Neutrophil (primary cell): Measurements from ENCODE around the gene IL25.

Experiments
- H3K27ac ChIP-seq: fragments of 200-600 bp; sonication (generic); 2 replicates; pipeline ENCODE4 v1.5.1; 2016; ENCODE audit warnings: mild to moderate bottlenecking, moderate library complexity
- H3K27me3 ChIP-seq: fragments of 200-600 bp; sonication (generic); 2 replicates; pipeline ENCODE4 v1.6.0; 2016; ENCODE audit warnings: mild to moderate bottlenecking
- H3K36me3 ChIP-seq: fragments of 200-600 bp; sonication (generic); 2 replicates; pipeline ENCODE4 v1.5.1; 2017
- H3K4me1 ChIP-seq, 2 experiments: fragments of 200-600 bp in 1 of 2; sonication (generic) in 1 of 2; 1 replicate in 1 of 2; 2 replicates in 1 of 2; pipeline versions ENCODE4 v1.5.1 to v1.6.1; 2013 to 2016; ENCODE audit warnings: low read depth in 1 of 2, low read length in 1 of 2, mild to moderate bottlenecking in 1 of 2, moderate library complexity in 1 of 2; ENCODE audit not compliant: control insufficient read depth in 1 of 2, insufficient read depth in 1 of 2
- H3K4me3 ChIP-seq, 2 experiments: fragments of 200-600 bp in 1 of 2; sonication (generic) in 1 of 2; 1 replicate in 1 of 2; 2 replicates in 1 of 2; pipeline ENCODE4 v1.5.1; 2013 to 2016; ENCODE audit warnings: low read depth in 1 of 2, low read length in 1 of 2, mild to moderate bottlenecking in 1 of 2, moderate library complexity in 1 of 2
- H3K9me3 ChIP-seq: fragments of 200-600 bp; sonication (generic); 2 replicates; pipeline ENCODE4 v1.5.1; 2016
- TF ChIP-seq, protein P1 (sequence below): fragments of 200-600 bp; sonication (generic); IDR thresholded peaks from 2 replicates; pipeline ENCODE4 v1.5.1; 2016; ENCODE audit warnings: antibody characterized with exemption

Gene IL25

DNA sequence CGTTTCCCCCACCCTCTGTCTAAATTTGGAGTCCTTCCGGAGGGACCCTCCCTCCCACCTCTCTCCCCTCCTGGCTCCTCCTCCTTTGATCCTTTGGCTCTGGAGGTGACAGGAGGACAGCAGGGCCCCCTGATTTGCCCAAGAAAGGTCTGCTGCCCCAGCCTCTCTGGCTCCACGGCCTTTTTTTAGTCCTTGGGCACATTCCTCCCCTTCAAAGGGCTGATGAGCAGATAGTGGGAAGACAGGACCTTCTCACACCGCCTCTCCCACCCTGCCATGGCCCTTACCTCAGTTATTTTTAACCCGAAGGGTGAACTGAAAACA lies 35.7 kb downstream of the IL25 start:
- no peak overlapping the region for H3K27ac ChIP-seq
- H3K4me1 ChIP-seq: no peaks in the 10 kb centered on the region
- TF ChIP-seq, protein P1, sequence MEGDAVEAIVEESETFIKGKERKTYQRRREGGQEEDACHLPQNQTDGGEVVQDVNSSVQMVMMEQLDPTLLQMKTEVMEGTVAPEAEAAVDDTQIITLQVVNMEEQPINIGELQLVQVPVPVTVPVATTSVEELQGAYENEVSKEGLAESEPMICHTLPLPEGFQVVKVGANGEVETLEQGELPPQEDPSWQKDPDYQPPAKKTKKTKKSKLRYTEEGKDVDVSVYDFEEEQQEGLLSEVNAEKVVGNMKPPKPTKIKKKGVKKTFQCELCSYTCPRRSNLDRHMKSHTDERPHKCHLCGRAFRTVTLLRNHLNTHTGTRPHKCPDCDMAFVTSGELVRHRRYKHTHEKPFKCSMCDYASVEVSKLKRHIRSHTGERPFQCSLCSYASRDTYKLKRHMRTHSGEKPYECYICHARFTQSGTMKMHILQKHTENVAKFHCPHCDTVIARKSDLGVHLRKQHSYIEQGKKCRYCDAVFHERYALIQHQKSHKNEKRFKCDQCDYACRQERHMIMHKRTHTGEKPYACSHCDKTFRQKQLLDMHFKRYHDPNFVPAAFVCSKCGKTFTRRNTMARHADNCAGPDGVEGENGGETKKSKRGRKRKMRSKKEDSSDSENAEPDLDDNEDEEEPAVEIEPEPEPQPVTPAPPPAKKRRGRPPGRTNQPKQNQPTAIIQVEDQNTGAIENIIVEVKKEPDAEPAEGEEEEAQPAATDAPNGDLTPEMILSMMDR: no peak
- H3K9me3 ChIP-seq: no peaks in the 10 kb centered on the region
- H3K36me3 ChIP-seq: no peaks in the 10 kb centered on the region
- no peak overlapping the region for H3K4me3 ChIP-seq
- no peaks in the 10 kb centered on the region for H3K27me3 ChIP-seq

GRCh38 chr14:23409475-23409874 lies 36.9 kb downstream of the IL25 start:
- no peaks in the 10 kb centered on the region for H3K4me1 ChIP-seq

GRCh38 chr14:23409966-23410635 lies 37.5 kb downstream of the IL25 start:
- H3K27ac ChIP-seq: no peak overlapping the region
- H3K4me1 ChIP-seq: no peaks in the 10 kb centered on the region
- no peaks in the 10 kb centered on the region for H3K36me3 ChIP-seq
- no peaks in the 10 kb centered on the region for H3K27me3 ChIP-seq
- TF ChIP-seq, protein P1: no peak
- no peaks in the 10 kb centered on the region for H3K9me3 ChIP-seq
- no peak overlapping the region for H3K4me3 ChIP-seq

More at GRCh38 chr14:23409475-23409874, 36.9 kb downstream of the IL25 start:
- Histone ChIP-seq H3K27me3 (no peaks in the 10 kb centered on the region), H3K9me3 (no peaks in the 10 kb centered on the region), H3K36me3 (no peaks in the 10 kb centered on the region), H3K4me3 (no peak overlapping the region), H3K27ac (no peak overlapping the region)
- TF ChIP-seq, protein P1: no peak

DNA sequence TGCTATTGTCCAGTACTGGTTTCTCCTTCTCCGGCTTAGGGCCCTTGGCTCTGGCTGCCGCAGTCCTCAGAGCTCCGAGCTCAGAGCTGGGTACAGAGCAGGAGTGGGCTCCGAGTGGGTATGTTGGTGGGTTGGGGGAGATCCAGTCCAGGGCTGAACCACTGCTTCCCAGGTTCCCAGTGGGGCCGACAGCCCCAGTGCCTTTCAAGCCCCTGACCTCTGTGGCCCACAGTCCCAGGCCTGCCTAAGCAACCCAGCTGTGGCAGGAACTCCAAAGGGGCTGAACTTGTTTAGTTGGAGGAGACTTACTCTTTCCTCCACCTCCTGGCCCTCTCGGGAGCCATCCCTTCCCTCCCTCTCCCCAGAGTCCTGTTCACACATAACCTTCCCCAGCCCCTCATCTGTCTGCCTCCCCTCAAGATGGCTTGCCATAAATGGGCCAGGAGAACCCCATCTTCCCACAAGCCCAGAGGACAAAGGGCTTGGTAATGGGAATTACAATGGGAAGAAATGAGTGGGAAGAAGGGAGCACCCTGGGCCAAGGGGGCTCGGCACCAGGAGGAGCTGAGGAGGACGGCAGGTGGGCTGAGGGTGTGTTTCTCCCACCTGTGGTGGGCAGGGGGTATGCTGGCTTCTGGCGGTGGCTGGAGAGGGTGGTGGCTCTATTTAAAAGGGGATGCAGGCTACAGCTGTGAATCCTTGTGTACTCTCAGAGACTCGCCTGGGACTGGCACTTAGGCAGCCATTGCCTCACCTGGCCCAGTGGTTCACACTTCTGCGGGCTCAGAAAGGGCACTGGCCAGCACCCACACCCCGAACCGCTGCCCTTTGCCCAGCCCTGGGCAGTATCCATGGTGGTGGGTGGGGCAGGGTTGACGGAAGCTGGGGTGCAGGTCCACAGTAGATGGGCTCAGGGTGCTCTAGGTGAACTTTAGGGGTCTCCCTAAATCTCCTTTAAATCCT lies 39.2 kb downstream of the IL25 start:
- Histone ChIP-seq H3K9me3 (no peaks in the 10 kb centered on the region), H3K4me3 (no peak overlapping the region), H3K36me3 (no peaks in the 10 kb centered on the region), H3K4me1 (no peaks in the 10 kb centered on the region), H3K27ac (no peak overlapping the region), H3K27me3 (no peaks in the 10 kb centered on the region)
- TF ChIP-seq, protein P1: no peak

GRCh38 chr14:23413681-23414080 lies 41.1 kb downstream of the IL25 start:
- no peaks in the 10 kb centered on the region for H3K4me1 ChIP-seq
- TF ChIP-seq, protein P1: no peak
- no peaks in the 10 kb centered on the region for H3K36me3 ChIP-seq

More at GRCh38 chr14:23413681-23414080, 41.1 kb downstream of the IL25 start:
- no peak overlapping the region for H3K27ac ChIP-seq
- H3K4me3 ChIP-seq: no peak overlapping the region
- no peaks in the 10 kb centered on the region for H3K27me3 ChIP-seq
- no peaks in the 10 kb centered on the region for H3K9me3 ChIP-seq
